COLO668 (cell line): ENCODE measurements around the gene SPRY1.

Experiments used
- DNase-seq: peaks from one replicate; lab custom pipeline; 2025; ENCODE audit not compliant: unreplicated experiment; lab: John Stamatoyannopoulos, UW

Gene SPRY1

GRCh38 chr4:123438031-123438430 is 41.4 kb downstream of the SPRY1 start:
- DNase-seq, result no peak

GRCh38 chr4:123443401-123444289 is 47.0 kb downstream of the SPRY1 start:
- DNase-seq, result no peak

GRCh38 chr4:123444290-123444731 is 47.7 kb downstream of the SPRY1 start:
- no peak for DNase-seq

- no peak for DNase-seq
Observed at GRCh38 chr4:123446865-123447474, 50.4 kb downstream of the SPRY1 start.

- DNase-seq, result no peak
Observed at GRCh38 chr4:123449362-123449761, 52.8 kb downstream of the SPRY1 start.

GRCh38 chr4:123449780-123450179 is 53.2 kb downstream of the SPRY1 start:
- no peak for DNase-seq

- DNase-seq, result no peak
Observed at GRCh38 chr4:123450393-123450792, 53.8 kb downstream of the SPRY1 start.

- DNase-seq, result peak; percentile 9
Observed at GRCh38 chr4:123452616-123453015, 56.0 kb downstream of the SPRY1 start.

- DNase-seq, result no peak
Observed at GRCh38 chr4:123453061-123453680, 56.6 kb downstream of the SPRY1 start.
